ENCODE data around the gene TRAF4. TPM values are rescaled to one million over a fixed set of nuclear protein-coding genes. Genes with fewer than 3 reads are reported as not detected.
A peak's percentile ranks its signal among the peaks of the same experiment; 100 is the strongest.

The TRAF4 gene
- total and polyA plus RNA-seq, 12 donors: 1.3 to 6.4 (median 3.8) TPM

- Histone ChIP-seq H3K4me1 (peaks cover 26 to 73% (median 46%) of the 10 kb centered on the region in 9 donors), H3K27me3 (no peaks in the 10 kb centered on the region), H3K4me3 (peak overlapping the region; percentile 19 to 89 (median 78)), H3K27ac (peak overlapping the region in 8 of 10 donors; percentile 5 to 98 (median 69)), H3K36me3 (peaks cover 0 to 46% (median 34%) of the 10 kb centered on the region in 9 donors), H3K9me3 (no peaks in the 10 kb centered on the region)
- DNase-seq (peak; percentile 39 to 70), ATAC-seq (peak in 4 of 8 donors; percentile 1 to 30 (median 12))
- TF ChIP-seq, protein P1, sequence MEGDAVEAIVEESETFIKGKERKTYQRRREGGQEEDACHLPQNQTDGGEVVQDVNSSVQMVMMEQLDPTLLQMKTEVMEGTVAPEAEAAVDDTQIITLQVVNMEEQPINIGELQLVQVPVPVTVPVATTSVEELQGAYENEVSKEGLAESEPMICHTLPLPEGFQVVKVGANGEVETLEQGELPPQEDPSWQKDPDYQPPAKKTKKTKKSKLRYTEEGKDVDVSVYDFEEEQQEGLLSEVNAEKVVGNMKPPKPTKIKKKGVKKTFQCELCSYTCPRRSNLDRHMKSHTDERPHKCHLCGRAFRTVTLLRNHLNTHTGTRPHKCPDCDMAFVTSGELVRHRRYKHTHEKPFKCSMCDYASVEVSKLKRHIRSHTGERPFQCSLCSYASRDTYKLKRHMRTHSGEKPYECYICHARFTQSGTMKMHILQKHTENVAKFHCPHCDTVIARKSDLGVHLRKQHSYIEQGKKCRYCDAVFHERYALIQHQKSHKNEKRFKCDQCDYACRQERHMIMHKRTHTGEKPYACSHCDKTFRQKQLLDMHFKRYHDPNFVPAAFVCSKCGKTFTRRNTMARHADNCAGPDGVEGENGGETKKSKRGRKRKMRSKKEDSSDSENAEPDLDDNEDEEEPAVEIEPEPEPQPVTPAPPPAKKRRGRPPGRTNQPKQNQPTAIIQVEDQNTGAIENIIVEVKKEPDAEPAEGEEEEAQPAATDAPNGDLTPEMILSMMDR (IDR thresholded peaks at IDR 0.05): no peak
- WGBS, 2 donors: 1 to 2% methylated on average over 45 of the region's 45 CpGs
- intact Hi-C loops (cut with DNase I): loop anchor here in 7 of 10 donors (1.0 to 10.0 kb wide), 6 partner anchors 25 to 389 kb away; partner anchors contain the start of genes PHF12 (in 4 of the 7) and DHRS13 (in 1 of the 7)
These were observed 18.1 kb upstream of the TRAF4 start for GRCh38 chr17:28725660-28726225.

- peak within 1 kb of the TSS; percentile 50 to 89 (median 78) for H3K4me3 ChIP-seq
- H3K36me3 ChIP-seq: peaks cover 0 to 41% (median 34%) of the 10 kb centered on the region in 9 donors
- DNase-seq: peak; percentile 44 to 74
- no peaks in the 10 kb centered on the region for H3K27me3 ChIP-seq
- ATAC-seq: peak; percentile 27 to 49 (median 42)
- no peaks in the 10 kb centered on the region for H3K9me3 ChIP-seq
- WGBS, 2 donors: 0 to 1% methylated on average over 16 to 49 of the region's 49 CpGs
- H3K27ac ChIP-seq: peak within 1 kb of the TSS in 9 of 10 donors; percentile 5 to 98 (median 90)
- peaks cover 21 to 68% (median 41%) of the 10 kb centered on the region in 9 donors for H3K4me1 ChIP-seq
- intact Hi-C loops (cut with DNase I): loop anchor here in 7 of 10 donors (1.0 to 10.0 kb wide), 6 partner anchors 24 to 389 kb away; partner anchors contain the start of genes PHF12 (in 4 of the 7) and DHRS13 (in 1 of the 7)
- TF ChIP-seq, protein P1 (IDR thresholded peaks at IDR 0.05): no peak
These were observed 17.6 kb upstream of the TRAF4 start, which contains the start of gene TLCD1 for GRCh38 chr17:28726226-28726626. Gene TLCD1 (minus strand): TSS chr17:28726233. CDS start chr17:28726097, 136 bp downstream.

DNA sequence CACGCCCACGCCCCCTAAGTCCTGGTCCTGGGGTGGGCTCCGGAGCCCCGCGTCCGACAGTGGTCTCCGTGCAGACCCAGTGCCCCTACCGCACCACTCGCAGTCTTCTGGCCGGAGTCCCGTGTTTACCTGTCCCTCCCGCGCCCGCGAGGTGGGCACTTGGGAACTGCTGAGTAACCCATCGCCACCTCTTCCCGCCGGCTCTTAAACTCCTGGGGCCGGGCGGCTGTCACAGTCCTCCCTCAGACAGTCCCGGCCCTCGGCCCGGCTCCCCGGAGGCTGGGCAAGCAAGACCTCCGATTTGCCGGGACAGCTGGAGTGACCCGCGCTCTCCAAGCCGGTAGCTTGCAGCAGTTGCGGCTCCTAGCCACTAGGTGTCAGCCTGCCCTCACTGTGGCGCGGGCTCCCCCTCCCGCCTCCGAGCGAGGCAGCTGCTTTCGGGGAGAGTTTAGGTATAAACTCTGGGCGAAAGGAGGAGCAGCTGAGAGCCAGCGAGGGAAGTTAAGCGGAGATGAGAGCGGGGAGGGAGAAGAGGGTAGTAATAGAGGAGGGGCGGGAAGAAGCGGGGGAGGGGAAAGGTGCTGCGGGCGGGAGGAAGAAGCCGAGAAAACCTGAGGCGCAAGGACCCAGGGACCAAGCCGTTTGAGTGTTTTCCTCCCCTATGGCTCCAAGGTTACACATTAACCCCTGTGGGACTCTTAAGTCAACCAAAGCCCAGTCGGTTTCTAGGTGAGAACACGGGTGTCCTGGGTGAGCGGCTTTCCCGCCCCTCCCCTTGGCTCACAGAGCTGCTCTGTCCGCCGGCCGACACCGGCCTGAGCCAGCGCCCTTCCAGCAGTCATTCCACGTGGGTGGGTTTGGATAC is 17.0 kb upstream of the TRAF4 start:
- TF ChIP-seq, protein P1 (IDR thresholded peaks at IDR 0.05): peak; percentile 98 to 100 (median 99)
- Histone ChIP-seq H3K27ac (peak overlapping the region in 9 of 10 donors; percentile 5 to 98 (median 90)), H3K36me3 (peaks cover 0 to 35% (median 29%) of the 10 kb centered on the region in 9 donors), H3K9me3 (no peaks in the 10 kb centered on the region), H3K4me3 (peak overlapping the region; percentile 50 to 89 (median 78)), H3K27me3 (no peaks in the 10 kb centered on the region), H3K4me1 (peaks cover 15 to 62% (median 35%) of the 10 kb centered on the region in 9 donors)
- DNase-seq (peak; percentile 90 to 92), ATAC-seq (peak; percentile 71 to 88 (median 82))
- 0% methylated on average over 57 of the region's 57 CpGs for WGBS, 2 donors
- intact Hi-C loops (cut with DNase I): loop anchor here in 7 of 10 donors (1.0 to 10.0 kb wide), 7 partner anchors 22 to 388 kb away; partner anchors contain the start of genes PHF12 (in 4 of the 7) and DHRS13 (in 1 of the 7)

Measured in heart right ventricle (tissue), 16 donors.